HG03575 (cell line): ENCODE results near the gene POLR2A.

Experiments
- ATAC-seq: cut with Tn5 transposase; IDR thresholded peaks from one replicate; pipeline ENCODE4 v1.9.1; 2021; ENCODE audit not compliant: unreplicated experiment, insufficient number of reproducible peaks, low FRiP score; ENCODE audit errors: extremely low read depth

Gene POLR2A

GRCh38 chr17:7538891-7539545 lies 54.9 kb downstream of the POLR2A start:
- no peak for ATAC-seq

DNA sequence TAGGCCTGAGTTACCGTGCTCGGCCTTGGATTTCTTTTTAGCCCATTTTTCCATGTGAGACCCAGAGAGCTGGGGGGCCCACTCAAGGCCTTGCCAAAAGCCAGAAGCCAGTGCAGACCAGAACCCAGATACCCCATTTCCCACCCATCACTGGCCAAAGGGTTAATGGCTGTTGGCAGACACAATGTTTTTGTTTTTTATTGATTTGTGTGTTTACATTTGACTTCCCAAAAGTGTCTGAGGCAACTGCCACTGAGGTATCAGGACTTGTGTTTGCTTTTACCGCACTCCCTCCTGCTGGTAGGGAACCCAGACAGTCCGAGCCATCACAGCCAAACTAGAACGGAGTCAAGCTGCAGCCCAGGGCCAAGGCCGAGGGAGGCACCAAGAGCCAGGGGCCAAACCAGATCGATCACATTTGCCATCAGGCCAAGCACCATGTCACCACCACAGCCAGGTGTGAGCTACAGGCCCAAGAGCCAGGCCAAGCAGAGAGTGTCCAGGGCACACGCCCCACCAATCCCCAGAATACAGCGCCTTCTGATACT lies 57.0 kb downstream of the POLR2A start:
- ATAC-seq, result no peak

GRCh38 chr17:7544911-7545310 lies 60.7 kb downstream of the POLR2A start:
- no peak for ATAC-seq

DNA sequence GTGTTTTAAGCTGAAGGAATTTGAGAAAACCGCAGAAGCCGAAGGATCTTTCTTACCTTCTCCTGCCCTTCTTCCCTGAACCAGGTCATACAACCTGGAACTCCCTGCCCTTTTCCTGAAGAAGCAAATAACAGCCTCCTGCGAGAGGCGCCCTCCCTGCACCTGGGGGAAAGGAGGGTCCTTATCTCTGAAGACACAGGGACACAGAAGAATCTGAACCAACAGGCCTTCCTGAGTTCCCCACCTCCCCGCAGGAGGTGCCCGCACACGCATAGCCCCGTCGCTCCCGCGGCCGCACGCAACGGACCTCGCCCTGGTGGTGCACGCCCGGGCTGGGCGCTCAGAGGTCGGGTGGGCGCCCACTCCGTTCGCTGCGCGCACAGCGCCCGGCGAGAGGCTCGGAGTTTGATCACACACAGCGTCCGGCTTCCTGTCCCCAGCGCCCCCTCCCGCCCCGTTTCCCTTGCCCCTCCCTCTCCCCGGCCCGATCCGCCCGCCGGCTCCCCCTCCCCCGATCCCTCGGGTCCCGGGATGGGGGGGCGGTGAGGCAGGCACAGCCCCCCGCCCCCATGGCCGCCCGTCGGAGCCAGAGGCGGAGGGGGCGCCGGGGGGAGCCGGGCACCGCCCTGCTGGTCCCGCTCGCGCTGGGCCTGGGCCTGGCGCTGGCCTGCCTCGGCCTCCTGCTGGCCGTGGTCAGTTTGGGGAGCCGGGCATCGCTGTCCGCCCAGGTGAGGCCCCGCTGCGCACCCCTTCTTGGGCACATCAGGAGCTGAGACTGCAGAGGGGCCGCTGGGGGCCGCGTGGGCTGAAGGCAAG lies 64.6 kb downstream of the POLR2A start, which contains the start of gene TNFSF12:
Gene TNFSF12 (plus strand): TSS at position 474 of the 816 bp plus-strand sequence. CDS start 96 bp downstream, at position 570.
- ATAC-seq, result no peak
